ENCODE results near the gene PRDM16. TPM values are rescaled to one million over a fixed set of nuclear protein-coding genes. Genes with fewer than 3 reads are reported as not detected.

The PRDM16 gene
- total RNA-seq, 1 experiment from 2014 or later = not detected

DNA sequence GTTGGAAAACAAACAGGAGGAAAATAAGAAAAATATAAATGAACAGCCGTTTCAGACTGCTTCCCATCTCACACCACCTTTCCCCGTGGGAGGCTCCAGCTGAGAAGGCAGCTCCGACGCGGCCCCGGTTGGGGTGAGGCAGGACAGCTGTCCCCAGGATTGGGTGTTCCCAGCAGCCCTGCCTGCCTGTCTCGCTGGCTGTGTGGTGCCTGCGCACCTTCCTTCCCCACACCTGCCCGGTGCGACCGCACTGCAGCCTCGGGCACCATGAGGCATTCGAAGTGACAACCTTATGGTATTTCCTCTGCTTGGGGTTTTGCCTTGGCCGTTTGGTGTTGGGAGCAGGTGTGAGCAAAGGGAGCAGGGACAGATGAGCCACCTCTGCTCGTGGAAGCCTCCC, 161.6 kb downstream of the PRDM16 start:
- DNase-seq (ENCODE audit: unreplicated experiment) = no peak
- H3K27ac Mint-ChIP-seq (ENCODE audit: low read depth, unreplicated experiment) = no peak overlapping the region
- POLR2A ChIA-PET = no interaction called here
- TF ChIP-seq, protein P1, sequence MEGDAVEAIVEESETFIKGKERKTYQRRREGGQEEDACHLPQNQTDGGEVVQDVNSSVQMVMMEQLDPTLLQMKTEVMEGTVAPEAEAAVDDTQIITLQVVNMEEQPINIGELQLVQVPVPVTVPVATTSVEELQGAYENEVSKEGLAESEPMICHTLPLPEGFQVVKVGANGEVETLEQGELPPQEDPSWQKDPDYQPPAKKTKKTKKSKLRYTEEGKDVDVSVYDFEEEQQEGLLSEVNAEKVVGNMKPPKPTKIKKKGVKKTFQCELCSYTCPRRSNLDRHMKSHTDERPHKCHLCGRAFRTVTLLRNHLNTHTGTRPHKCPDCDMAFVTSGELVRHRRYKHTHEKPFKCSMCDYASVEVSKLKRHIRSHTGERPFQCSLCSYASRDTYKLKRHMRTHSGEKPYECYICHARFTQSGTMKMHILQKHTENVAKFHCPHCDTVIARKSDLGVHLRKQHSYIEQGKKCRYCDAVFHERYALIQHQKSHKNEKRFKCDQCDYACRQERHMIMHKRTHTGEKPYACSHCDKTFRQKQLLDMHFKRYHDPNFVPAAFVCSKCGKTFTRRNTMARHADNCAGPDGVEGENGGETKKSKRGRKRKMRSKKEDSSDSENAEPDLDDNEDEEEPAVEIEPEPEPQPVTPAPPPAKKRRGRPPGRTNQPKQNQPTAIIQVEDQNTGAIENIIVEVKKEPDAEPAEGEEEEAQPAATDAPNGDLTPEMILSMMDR (IDR thresholded peaks at IDR 0.05; ENCODE audit: unreplicated experiment) = no peak
- H3K27me3 Mint-ChIP-seq (ENCODE audit: insufficient read depth, unreplicated experiment) = no peaks in the 10 kb centered on the region
- CTCF ChIA-PET = no interaction called here
- no peaks in the 10 kb centered on the region for H3K36me3 Mint-ChIP-seq (ENCODE audit: insufficient read depth, unreplicated experiment)
- no peak overlapping the region for H3K4me3 Mint-ChIP-seq (ENCODE audit: unreplicated experiment)
- no peaks in the 10 kb centered on the region for H3K4me1 Mint-ChIP-seq (ENCODE audit: insufficient read depth, unreplicated experiment)
- intact Hi-C loops (cut with micrococcal nuclease) = no loop called here
- H3K9me3 Mint-ChIP-seq (ENCODE audit: unreplicated experiment) = peaks cover 8% of the 10 kb centered on the region
- BruUV-seq (replicated peaks) = no TSS peak

GRCh38 chr1:3231245-3231644, 162.2 kb downstream of the PRDM16 start:
- H3K4me1 Mint-ChIP-seq (ENCODE audit: insufficient read depth, unreplicated experiment) = no peaks in the 10 kb centered on the region
- H3K27me3 Mint-ChIP-seq (ENCODE audit: insufficient read depth, unreplicated experiment) = no peaks in the 10 kb centered on the region
- TF ChIP-seq, protein P1 (IDR thresholded peaks at IDR 0.05; ENCODE audit: unreplicated experiment) = no peak
- no peaks in the 10 kb centered on the region for H3K36me3 Mint-ChIP-seq (ENCODE audit: insufficient read depth, unreplicated experiment)
- intact Hi-C loops (cut with micrococcal nuclease) = no loop called here
- ChIA-PET POLR2A (no interaction called here), CTCF (no interaction called here)
- H3K9me3 Mint-ChIP-seq (ENCODE audit: unreplicated experiment) = peaks cover 8% of the 10 kb centered on the region
- BruUV-seq (replicated peaks) = no TSS peak
- no peak for DNase-seq (ENCODE audit: unreplicated experiment)
- H3K27ac Mint-ChIP-seq (ENCODE audit: low read depth, unreplicated experiment) = no peak overlapping the region
- no peak overlapping the region for H3K4me3 Mint-ChIP-seq (ENCODE audit: unreplicated experiment)

GRCh38 chr1:3231826-3232225, 162.8 kb downstream of the PRDM16 start:
- Mint-ChIP-seq H3K27ac (ENCODE audit: low read depth, unreplicated experiment) (no peak overlapping the region), H3K27me3 (ENCODE audit: insufficient read depth, unreplicated experiment) (no peaks in the 10 kb centered on the region), H3K9me3 (ENCODE audit: unreplicated experiment) (peaks cover 8% of the 10 kb centered on the region), H3K4me1 (ENCODE audit: insufficient read depth, unreplicated experiment) (no peaks in the 10 kb centered on the region), H3K4me3 (ENCODE audit: unreplicated experiment) (no peak overlapping the region), H3K36me3 (ENCODE audit: insufficient read depth, unreplicated experiment) (no peaks in the 10 kb centered on the region)
- POLR2A ChIA-PET = no interaction called here
- DNase-seq (ENCODE audit: unreplicated experiment) = no peak
- TF ChIP-seq, protein P1 (IDR thresholded peaks at IDR 0.05; ENCODE audit: unreplicated experiment) = no peak
- intact Hi-C loops (cut with micrococcal nuclease) = no loop called here
- BruUV-seq (replicated peaks) = no TSS peak
- CTCF ChIA-PET = no interaction called here

GRCh38 chr1:3233031-3233430, 164.0 kb downstream of the PRDM16 start:
- DNase-seq (ENCODE audit: unreplicated experiment) = no peak
- CTCF ChIA-PET = no interaction called here
- POLR2A ChIA-PET = no interaction called here
- Mint-ChIP-seq H3K9me3 (ENCODE audit: unreplicated experiment) (peaks cover 8% of the 10 kb centered on the region), H3K27ac (ENCODE audit: low read depth, unreplicated experiment) (no peak overlapping the region), H3K36me3 (ENCODE audit: insufficient read depth, unreplicated experiment) (no peaks in the 10 kb centered on the region), H3K4me1 (ENCODE audit: insufficient read depth, unreplicated experiment) (no peaks in the 10 kb centered on the region), H3K27me3 (ENCODE audit: insufficient read depth, unreplicated experiment) (no peaks in the 10 kb centered on the region), H3K4me3 (ENCODE audit: unreplicated experiment) (no peak overlapping the region)
- BruUV-seq (replicated peaks) = no TSS peak
- intact Hi-C loops (cut with micrococcal nuclease) = no loop called here
- TF ChIP-seq, protein P1 (IDR thresholded peaks at IDR 0.05; ENCODE audit: unreplicated experiment) = no peak

All from MCF 10A (cell line).